Measurements from ENCODE around the gene P2RY11.

The P2RY11 gene, protein sequence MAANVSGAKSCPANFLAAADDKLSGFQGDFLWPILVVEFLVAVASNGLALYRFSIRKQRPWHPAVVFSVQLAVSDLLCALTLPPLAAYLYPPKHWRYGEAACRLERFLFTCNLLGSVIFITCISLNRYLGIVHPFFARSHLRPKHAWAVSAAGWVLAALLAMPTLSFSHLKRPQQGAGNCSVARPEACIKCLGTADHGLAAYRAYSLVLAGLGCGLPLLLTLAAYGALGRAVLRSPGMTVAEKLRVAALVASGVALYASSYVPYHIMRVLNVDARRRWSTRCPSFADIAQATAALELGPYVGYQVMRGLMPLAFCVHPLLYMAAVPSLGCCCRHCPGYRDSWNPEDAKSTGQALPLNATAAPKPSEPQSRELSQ

DNA sequence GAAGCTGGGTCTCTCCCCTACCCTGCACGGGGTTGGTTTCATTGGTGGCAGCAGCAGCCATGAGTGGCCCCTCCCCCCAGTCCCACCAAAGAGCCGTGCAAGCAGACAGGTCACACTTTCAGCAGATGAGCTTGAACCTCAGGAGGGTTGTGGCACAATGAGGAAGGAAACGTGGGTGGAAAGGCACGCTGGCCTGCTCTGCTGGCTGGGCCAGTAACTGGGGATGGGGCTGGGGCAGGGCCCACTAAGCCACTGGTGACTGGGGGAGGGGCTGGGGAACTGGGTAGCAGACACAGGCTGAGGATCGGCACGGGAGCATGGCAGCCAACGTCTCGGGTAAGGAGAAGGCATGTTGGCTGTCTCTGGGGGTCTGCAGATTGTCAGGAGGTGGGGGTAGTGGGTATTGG, at the start of gene P2RY11:
Gene P2RY11, plus strand, starts transcription at position 289 of the 407 bp plus-strand sequence. Its CDS starts 29 bp downstream, at position 318.
- peak; percentile 74 to 80 for DNase-seq

GRCh38 chr19:10061717-10062310, 49.7 kb upstream of the P2RY11 start:
- DNase-seq: no peak

DNA sequence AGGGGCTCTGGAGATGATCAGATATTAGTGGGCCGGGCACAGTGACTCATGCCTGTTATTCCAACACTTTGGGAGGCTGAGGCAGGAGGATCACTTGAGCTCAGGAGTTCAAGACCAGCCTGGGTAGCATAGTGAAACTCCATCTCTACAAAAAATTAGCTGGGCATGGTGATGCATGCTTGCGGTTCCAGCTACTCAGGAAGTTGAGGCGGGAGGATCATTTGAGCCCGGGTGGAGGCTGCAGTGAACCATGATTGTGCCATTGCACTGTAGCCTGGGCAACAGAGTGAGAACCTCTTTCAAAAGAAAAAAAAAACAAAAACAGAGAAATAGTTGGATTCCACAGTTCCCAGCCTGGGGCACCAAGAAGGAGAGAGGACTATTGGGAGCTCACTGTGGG, 43.3 kb upstream of the P2RY11 start:
- DNase-seq: no peak

DNA sequence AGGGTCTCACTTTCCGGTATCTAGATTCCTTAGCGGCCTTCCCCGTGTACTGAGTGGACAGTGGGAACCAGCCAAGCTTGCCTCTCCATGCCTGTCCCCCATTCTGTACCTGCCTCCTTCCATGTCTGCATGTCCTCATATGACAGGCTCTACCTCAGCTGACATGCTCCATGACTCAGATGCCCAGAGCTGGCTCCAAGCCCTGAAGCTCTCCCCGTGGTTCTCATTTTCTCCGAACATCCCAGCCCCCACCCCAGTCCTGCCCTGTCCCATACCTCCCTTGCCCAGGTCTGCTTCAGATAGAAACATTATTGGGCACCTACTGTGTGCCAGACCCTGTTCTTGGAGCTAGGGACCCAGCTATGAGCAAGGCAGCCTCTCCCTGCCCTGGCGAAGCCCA, 42.4 kb upstream of the P2RY11 start:
- DNase-seq: no peak

DNA sequence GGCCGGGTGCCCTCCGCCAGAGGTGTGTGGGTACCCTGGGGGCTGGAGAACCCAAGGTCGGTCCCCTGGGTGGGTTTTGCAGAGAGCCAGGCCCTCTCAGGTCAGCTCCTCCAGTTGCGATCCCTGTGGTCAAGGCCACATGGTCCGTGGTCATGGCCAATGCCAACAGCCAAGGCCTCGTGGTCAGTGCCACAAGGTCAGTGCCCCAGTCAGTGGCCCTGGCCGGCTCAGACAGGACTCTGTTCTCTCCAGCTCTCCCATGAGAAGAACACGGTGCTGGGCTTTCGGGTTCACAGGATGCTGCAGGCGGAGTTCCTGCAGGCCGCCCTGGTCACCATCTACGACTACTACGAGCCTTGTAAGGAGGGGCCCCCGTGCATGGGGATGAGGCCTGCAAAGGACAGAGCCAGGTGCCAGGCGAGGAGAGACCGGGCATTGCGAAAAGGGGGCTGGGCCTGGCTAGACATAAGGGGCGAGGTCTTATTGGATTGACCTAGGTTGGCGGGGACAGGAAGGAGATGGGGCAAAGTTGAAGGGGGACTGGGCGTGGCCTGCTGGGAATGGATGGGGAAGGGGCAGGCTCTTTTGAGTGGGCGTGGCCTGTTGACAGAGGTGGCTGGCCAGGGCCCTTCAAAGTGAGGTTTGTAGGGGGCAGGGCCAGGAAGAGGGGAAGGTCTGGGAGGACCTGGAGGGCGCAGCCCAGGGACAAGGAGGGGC, 40.6 kb upstream of the P2RY11 start:
- DNase-seq: no peak

GRCh38 chr19:10074153-10074552, 37.3 kb upstream of the P2RY11 start:
- peak; percentile 60 to 67 for DNase-seq

GRCh38 chr19:10076535-10076934, 35.0 kb upstream of the P2RY11 start:
- DNase-seq: no peak

DNA sequence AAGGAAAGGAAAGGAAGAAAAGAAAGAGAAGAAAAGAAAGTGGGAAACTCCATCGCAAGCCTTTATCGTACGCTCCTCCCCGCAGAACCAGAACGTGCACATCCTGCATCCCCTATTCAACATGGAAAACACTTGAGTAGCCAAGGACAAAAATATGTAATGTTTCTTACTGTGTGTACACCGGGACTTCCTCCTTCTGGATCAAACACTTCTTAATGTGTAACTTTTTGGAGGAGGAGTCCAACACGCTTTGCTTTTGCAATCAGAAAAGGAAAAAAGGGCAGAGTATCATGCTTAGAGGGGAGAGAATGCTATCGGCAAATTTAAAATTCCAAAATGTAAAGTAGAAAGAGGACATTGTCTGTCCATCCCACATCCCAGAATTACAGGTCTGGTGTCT, 33.2 kb upstream of the P2RY11 start:
- DNase-seq: no peak

DNA sequence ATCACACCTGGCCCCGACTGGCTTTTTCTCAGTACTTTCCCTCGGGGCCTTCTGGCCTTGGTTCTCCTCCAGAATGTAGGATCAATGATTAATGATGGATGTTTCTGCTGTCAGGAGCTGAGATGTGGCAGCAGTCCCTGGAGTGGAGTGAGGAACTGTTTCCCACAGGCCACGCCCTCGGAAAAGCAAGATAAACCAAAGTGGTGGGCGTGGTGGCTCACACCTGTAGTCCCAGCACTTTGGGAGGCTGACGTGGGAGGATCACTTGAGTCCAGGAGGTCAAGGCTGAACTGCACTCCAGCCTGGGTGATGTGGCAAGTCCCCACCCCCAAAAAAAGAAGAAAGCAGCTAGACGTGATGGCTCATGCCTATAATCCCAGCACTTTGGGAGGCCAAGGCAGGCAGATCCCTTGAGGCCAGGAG, 32.5 kb upstream of the P2RY11 start:
- no peak for DNase-seq

DNA sequence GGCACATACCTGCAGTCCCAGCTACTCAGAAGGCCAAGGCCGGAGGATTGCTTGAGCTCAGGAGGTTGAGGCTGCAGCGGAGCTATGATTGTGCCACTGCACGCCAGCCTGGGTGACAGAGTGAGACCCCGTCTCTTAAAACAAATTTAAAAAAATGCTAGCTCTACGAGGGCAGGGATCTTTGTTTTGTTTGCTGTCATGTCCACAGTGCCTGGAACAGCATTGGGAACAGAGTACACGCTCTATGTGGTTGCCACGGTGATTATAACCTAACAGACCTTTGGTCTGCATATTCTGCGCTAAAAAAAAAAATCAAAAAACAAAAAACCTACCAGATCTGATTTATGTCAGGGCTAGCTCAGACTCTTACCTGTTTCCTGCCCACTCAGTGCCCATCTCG, 27.6 kb upstream of the P2RY11 start:
- DNase-seq: no peak

DNA sequence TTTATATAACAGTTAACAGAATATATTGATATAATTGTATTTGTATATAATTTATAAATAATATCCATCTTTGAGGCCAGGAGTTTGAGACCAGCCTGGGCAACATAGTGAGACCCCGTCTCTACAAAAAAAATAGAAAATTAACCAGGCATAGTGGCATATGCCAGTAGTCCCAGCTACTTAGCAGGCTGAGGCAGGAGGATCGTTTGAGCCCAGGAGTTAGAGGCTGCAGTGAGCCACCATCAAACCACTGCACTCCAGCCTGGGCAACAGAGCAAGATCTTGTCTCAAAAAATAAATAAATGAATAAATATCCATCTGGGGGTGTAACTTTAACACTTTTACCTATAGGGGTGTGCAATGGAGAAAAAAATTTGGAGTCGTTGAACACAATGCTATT, 26.7 kb upstream of the P2RY11 start:
- DNase-seq: no peak

GRCh38 chr19:10085641-10086590, 25.6 kb upstream of the P2RY11 start, which contains the start of gene SHFL:
SHFL (plus strand) TSS chr19:10086317; CDS start chr19:10086428, 111 bp downstream.
- DNase-seq: peak; percentile 87 to 89

GRCh38 chr19:10086591-10087192, 24.8 kb upstream of the P2RY11 start:
- DNase-seq: peak; percentile 57 to 65

- DNase-seq: no peak
Observed at GRCh38 chr19:10087296-10088061, 24.0 kb upstream of the P2RY11 start.

- no peak for DNase-seq
Observed at GRCh38 chr19:10088949-10089554, 22.4 kb upstream of the P2RY11 start.

DNA sequence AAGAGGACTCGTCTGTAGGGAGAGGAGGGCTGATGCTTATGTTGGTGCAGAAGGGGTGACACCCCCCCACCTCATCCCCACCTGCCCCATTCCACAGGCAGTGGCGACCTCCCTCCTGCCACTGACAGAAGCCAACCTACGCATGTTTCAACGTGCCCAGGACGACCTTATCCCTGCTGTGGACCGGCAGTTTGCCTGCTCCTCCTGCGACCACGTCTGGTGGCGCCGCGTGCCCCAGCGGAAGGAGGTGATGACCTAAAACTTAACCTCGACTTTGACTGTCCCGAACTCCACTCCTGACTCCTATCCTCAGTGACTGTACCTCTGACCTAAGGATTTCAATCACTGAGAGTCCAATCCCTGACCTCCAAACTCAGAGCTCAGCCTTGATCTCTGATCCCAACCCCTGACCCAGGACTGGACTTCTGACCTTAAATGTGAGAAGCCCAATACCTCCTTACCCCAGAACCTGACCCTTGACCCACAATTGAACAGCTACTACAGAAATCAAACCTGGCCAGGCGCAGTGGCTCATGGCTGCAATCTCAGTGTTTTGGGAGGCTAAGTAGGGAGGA, 21.6 kb upstream of the P2RY11 start:
- no peak for DNase-seq

DNA sequence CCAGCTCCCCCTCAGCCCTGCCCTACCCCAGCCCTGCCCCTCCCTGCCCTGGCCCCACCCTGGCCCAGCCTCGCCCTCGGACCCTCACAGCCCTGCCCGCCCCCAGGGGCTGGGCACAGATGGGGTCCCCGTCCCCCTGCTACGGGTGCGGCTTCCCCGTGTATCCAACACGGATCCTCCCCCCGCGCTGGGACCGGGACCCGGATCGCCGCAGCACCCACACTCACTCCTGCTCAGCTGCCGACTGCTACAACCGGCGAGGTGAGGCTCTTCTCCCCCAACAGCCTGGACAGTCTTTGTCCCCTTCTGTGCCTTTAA, 20.2 kb upstream of the P2RY11 start:
- DNase-seq: no peak

- no peak for DNase-seq
Observed at GRCh38 chr19:10091895-10092641, 19.4 kb upstream of the P2RY11 start.

- DNase-seq: no peak
Observed at GRCh38 chr19:10092648-10093294, 18.7 kb upstream of the P2RY11 start.

Measured in activated T-cell treated with anti-CD3 and anti-CD28 coated beads, Interleukin-2, amount 50 U/mL, for 48 hours (primary cell).